Islet of Langerhans (tissue), 1 donor: ENCODE results near the gene RASAL2.

Experiments used
- FAIRE-seq: peaks from one replicate; lab custom pipeline; 2011; peaks lifted over from hg19 to GRCh38; lab: Jason Lieb, UNC

Gene RASAL2

DNA sequence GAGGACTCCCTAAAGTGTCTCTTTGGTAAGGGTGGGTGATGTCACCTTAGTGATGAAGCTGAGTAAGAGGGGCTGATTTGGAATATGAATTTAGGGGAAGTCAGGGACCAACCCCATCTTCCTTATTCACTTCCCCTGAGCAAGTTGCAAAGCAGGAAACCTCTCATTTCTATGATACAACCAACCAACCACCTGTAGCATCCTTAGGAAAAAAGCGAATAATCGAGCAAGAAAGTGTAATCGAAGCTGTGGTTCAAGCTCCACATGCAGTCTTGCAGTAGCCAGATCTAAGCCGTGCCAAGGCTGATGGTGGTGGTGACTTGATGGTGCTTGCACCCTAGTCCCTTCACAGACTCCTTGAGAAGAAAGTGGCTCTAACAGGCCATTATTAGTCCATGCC lies 422.2 kb downstream of the RASAL2 start:
- no peak for FAIRE-seq

GRCh38 chr1:178518894-178519293 lies 425.0 kb downstream of the RASAL2 start:
- no peak for FAIRE-seq

- no peak for FAIRE-seq
These were observed 426.9 kb downstream of the RASAL2 start for GRCh38 chr1:178520803-178521202.

- no peak for FAIRE-seq
These were observed 427.3 kb downstream of the RASAL2 start for GRCh38 chr1:178521241-178521640.

DNA sequence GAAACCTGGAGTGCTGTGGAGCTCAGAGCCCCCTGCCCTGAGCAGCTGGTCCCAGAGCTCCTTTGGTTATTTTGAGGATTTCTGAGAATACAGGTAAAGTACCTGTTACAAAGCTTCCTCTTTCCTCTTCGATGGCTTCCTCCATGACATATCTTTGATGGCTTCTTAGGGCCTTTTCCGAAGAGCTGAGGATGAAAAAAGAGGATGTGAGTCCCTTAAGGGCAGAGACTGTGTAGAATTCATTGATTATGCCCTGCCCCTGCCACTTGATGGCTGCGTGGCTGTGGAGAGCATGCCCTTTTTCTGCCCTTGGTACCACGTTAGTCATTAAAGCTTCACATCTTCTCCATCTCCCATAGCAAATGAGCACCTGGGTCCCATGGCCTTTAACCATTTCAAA lies 433.2 kb downstream of the RASAL2 start:
- no peak for FAIRE-seq

- no peak for FAIRE-seq
These were observed 434.5 kb downstream of the RASAL2 start for GRCh38 chr1:178528228-178528952.

GRCh38 chr1:178528953-178529335 lies 435.0 kb downstream of the RASAL2 start:
- FAIRE-seq, result no peak

DNA sequence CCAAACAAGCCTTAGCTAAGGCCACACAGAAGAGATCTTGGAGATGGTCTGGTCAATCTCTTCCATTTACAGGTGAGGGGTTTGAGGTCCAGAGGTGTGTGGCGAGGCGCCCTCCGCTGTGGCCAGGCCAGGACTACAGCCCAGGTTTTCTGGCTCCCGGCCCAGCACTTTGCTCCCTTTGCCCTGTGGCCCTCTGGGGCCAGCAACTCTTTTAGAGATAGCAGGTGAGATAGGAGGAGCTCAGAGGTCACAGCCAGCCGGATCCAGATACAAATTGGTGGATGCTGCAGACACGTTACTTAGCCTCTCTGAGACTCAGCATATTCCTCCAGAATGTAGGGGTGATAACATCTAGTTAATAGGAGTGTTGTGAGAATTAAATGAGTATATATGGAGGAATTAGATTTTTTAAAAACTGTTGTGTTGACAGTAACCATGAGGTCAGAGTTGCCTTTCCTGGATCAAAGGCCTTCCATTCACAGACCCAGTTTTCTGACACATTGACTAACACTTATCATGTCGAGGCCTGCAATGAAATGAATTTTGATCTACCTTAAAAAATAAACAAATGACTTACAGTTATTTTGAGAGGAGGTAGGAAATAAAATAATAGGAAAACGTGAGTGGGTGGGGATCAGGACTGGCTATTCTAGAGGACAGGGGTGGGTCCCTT lies 435.6 kb downstream of the RASAL2 start:
- FAIRE-seq, result no peak

DNA sequence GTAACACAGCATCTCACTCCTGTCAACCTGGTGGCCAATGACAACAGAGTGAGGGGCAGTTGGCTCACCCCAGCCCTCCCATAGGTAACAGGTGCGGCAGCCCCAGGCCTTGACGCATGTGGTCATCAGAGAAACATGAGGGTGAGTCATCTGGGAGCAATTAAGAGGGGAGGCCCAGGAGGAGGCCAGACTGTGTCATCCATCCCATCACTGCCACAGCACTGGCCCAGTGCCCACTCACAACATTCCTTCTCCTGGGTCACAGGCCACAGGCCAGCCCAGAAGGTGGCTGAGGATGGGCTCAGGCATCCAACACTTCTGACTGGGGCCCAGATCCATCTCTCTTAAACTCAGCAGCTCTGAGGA lies 436.1 kb downstream of the RASAL2 start:
- no peak for FAIRE-seq

GRCh38 chr1:178530502-178530901 lies 436.6 kb downstream of the RASAL2 start:
- no peak for FAIRE-seq

GRCh38 chr1:178531887-178532286 lies 438.0 kb downstream of the RASAL2 start:
- no peak for FAIRE-seq

GRCh38 chr1:178532392-178532791 lies 438.5 kb downstream of the RASAL2 start:
- FAIRE-seq, result no peak

DNA sequence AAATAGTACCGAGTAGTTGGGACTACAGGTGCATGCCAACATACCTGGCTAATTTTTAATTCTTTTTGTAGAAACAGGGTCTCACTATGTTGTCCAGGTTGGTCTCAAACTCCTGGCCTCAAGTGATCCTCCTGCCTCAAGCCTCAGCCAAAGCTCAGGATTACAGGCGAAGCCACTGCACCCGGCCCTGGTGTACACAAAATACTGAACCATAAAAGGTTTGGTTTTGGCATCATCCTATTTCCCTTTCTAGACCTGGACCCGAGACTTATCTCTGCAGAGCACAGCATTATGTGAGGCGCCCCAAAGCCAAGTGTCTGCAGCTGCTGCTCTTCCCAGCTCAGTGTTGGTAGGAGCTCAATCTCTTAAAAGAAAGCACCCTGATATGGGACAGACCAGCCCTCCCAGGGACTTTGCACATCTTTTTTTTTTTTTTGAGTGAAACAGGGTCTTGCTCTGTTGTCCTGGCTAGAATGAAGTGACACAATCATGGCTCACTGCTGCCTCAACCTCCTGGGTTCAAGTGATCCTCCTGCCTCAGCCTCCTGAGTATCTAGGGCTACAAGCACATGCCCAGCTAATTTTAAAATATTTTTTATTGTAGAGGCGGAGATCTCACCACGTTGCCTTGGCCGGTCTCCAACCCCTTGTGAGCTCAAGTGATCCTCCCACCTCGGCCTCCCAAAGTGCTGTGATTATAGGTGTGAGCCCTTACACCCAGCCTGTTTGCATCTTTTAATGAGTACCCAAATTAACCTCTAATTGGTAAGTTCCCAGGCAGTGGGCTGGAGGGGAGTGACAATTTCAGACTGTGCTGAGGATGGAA lies 439.4 kb downstream of the RASAL2 start:
- no peak for FAIRE-seq
